Aorta (tissue), 5 donors: ENCODE data around the gene RIPPLY3. TPM values are rescaled to one million over a fixed set of nuclear protein-coding genes. Genes with fewer than 3 reads are reported as not detected.
"Not testable (repeated sequence)": the region's sequence is repeated elsewhere in the genome, so short reads cannot be mapped to it uniquely, and the experiment has no call there.

Experiments used
- ATAC-seq: fragments of 200-7000 bp; cut with Tn5 transposase; one replicate; pipeline ENCODE4 v1.9.1; 2022; ENCODE audit warnings: moderate library complexity; ENCODE audit not compliant: low FRiP score
- DNase-seq, 2 donors: peaks; one replicate each; pipeline ENCODE4 v3.0.0-alpha.2; 2020
- H3K27ac ChIP-seq, 2 donors: one replicate each; pipeline ENCODE4 v1.5.1; 2013; ENCODE audit warnings: low read length in 2 of 2, mild to moderate bottlenecking in 2 of 2, moderate library complexity in 2 of 2, control low read depth in 1 of 2, inconsistent platforms in 1 of 2, low read depth in 1 of 2
- H3K27me3 ChIP-seq, 2 donors: one replicate each; pipeline ENCODE4 v1.6.1; 2013; ENCODE audit warnings: control low read depth in 1 of 2, low read length in 1 of 2, mild to moderate bottlenecking in 1 of 2, moderate library complexity in 1 of 2; ENCODE audit not compliant: insufficient read depth in 2 of 2, control insufficient read depth in 1 of 2
- H3K36me3 ChIP-seq, 2 donors: one replicate each; pipeline ENCODE4 v1.6.1; 2013; ENCODE audit warnings: control low read depth in 1 of 2, low read length in 1 of 2, mild to moderate bottlenecking in 1 of 2; ENCODE audit not compliant: insufficient read depth in 2 of 2, control insufficient read depth in 1 of 2
- H3K4me1 ChIP-seq, 2 donors: one replicate each; pipeline ENCODE4 v1.6.1; 2013; ENCODE audit warnings: low read length in 2 of 2, control low read depth in 1 of 2, mild to moderate bottlenecking in 1 of 2, moderate library complexity in 1 of 2; ENCODE audit not compliant: insufficient read depth in 2 of 2, control insufficient read depth in 1 of 2
- H3K4me3 ChIP-seq, 2 donors: one replicate each; pipeline ENCODE4 v1.5.1; 2013; ENCODE audit warnings: low read length in 2 of 2, control low read depth in 1 of 2, mild to moderate bottlenecking in 1 of 2
- H3K9me3 ChIP-seq: one replicate; pipeline ENCODE4 v1.6.1; 2013; ENCODE audit warnings: mild to moderate bottlenecking, low read length; ENCODE audit not compliant: control insufficient read depth
- WGBS, 2 donors: extraction: QIAGEN DNeasy Blood & Tissue Kit; methylation state at CpG; one replicate each; pipeline ENCODE4 v1.1.7; 2013; 5-methylcytosine and 5-hydroxymethylcytosine counted together
- intact Hi-C, 2 donors: fragments of 100-400 bp; cut with DNase I; formaldehyde crosslinking; loops; one replicate each; pipeline versions ENCODE4 v1.14.2 to v1.15.0; 2022
- polyA plus RNA-seq, 2 donors: library from polyadenylated mRNA; stranded (reverse); fragments of 200-250 nt; gene quantifications; one replicate each; pipeline ENCODE4 v1.2.3, GENCODE V29; 2013
- total RNA-seq, 2 donors: library from RNA; stranded (reverse); fragmentation: NEBNext Ultra II Directional; extraction: Animal tissue kit (Norgen Biotek cat#: 25700); gene quantifications; one replicate each; pipeline ENCODE4 v1.2.1, GENCODE V29; 2021
- donor health status: healthy with polysubstance abuse.
- donor health status: Bipolar disorder and iron deficiency.
- donor health status: DM: no; HTN: no; CAD: no.
- donor health status: DM: no; HTN: no; CAD: no.
- donor health status: DM: yes; HTN: yes; CAD: no.

RIPPLY3 gene
- total and polyA plus RNA-seq, 4 donors, result 0.05 TPM; not detected in 3

GRCh38 chr21:37001441-37001840 is 5.1 kb upstream of the RIPPLY3 start:
- Histone ChIP-seq H3K36me3 (no peaks in the 10 kb centered on the region), H3K27ac (no peak overlapping the region), H3K9me3 (no peaks in the 10 kb centered on the region), H3K27me3 (no peaks in the 10 kb centered on the region), H3K4me1 (no peaks in the 10 kb centered on the region), H3K4me3 (no peak overlapping the region)
- DNase-seq (no peak), ATAC-seq (no peak)
- WGBS, 2 donors, result 60 to 68% methylated on average over 3 of the region's 3 CpGs
- intact Hi-C loops, result no loop called here

DNA sequence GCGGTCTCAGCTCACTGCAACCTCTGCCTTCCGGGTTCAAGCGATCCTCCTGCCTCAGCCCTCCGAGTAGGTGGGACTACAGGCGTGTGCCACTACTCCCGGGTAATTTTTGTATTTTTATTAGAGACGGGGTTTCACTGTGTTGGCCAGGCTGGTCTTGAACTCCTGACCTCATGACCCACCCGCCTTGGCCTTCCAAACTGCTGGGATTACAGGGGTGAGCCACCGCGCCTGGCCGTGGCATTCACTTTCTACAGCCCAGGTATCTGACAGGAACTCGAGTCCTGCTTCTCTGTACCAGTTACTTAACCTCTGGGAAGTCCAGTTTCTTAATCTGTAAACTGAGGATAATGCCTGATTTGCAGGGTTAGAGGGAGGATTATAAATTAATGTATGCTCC is 3.7 kb upstream of the RIPPLY3 start:
- H3K9me3 ChIP-seq, H3K4me3 ChIP-seq, H3K4me1 ChIP-seq, DNase-seq, ATAC-seq, H3K36me3 ChIP-seq, H3K27me3 ChIP-seq, H3K27ac ChIP-seq, intact Hi-C loops: not testable (repeated sequence)
- WGBS, 2 donors, result 81 to 86% methylated on average over 12 of the region's 12 CpGs

GRCh38 chr21:37003917-37004316 is 2.6 kb upstream of the RIPPLY3 start:
- WGBS, 2 donors, result 63 to 81% methylated on average over 3 of the region's 3 CpGs

GRCh38 chr21:37005548-37006485 is 685 bp upstream of the RIPPLY3 start:
- intact Hi-C loops, result no loop called here
- ATAC-seq (no peak), DNase-seq (no peak)
- no peaks in the 10 kb centered on the region for H3K27me3 ChIP-seq
- H3K27ac ChIP-seq, result no peak overlapping the region
- no peaks in the 10 kb centered on the region for H3K4me1 ChIP-seq
- no peaks in the 10 kb centered on the region for H3K36me3 ChIP-seq
- H3K4me3 ChIP-seq, result peak overlapping the region in 1 of 2 donors; percentile 27
- WGBS, 2 donors, result 16 to 18% methylated on average over 65 to 76 of the region's 76 CpGs
- H3K9me3 ChIP-seq, result no peaks in the 10 kb centered on the region

More at GRCh38 chr21:37003917-37004316, 2.6 kb upstream of the RIPPLY3 start:
- H3K36me3 ChIP-seq, ATAC-seq, intact Hi-C loops, H3K4me3 ChIP-seq, H3K4me1 ChIP-seq, H3K9me3 ChIP-seq, H3K27me3 ChIP-seq, H3K27ac ChIP-seq, DNase-seq: not testable (repeated sequence)

- Histone ChIP-seq H3K4me1 (no peaks in the 10 kb centered on the region), H3K27me3 (no peaks in the 10 kb centered on the region), H3K27ac (no peak overlapping the region), H3K4me3 (no peak overlapping the region), H3K36me3 (no peaks in the 10 kb centered on the region), H3K9me3 (no peaks in the 10 kb centered on the region)
- intact Hi-C loops, result no loop called here
- ATAC-seq (no peak), DNase-seq (no peak)
- 73 to 81% methylated on average over 11 to 12 of the region's 12 CpGs for WGBS, 2 donors
Measured at GRCh38 chr21:37008724-37009123, 2.2 kb downstream of the RIPPLY3 start.

DNA sequence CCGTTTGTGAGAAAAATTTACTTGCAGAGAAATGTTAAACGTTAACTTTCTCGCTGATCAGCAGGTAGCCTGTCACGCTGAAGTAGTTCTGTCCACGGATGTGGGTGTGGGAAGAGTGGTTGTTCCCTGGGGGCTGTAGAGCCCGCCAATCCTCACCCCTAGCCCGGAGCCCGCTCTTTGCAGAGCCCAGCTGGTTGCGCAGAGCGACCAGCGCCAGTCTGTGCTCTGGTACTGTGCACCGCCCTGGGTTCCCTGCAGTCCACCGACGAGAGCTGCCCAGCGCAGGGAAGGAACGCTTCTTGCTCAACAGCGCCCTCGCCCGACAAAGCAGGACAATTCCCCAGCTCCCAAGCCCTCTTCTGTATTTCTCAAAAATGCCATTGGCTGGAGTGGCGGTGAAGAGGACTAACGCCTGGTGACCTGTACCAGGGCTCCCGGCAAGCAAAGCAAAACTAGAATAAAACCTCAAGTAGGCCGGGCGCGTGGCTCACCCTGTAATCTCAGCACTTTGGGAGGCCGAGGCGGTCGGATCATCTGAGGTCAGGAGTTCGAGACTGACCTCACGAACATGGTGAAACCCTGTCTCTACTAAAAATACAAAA is 3.3 kb downstream of the RIPPLY3 start:
- WGBS, 2 donors, result 10% methylated on average over 30 of the region's 30 CpGs
- H3K4me1 ChIP-seq, result no peaks in the 10 kb centered on the region
- DNase-seq (peak; percentile 91 to 95), ATAC-seq (peak; percentile 88)
- no peak overlapping the region for H3K4me3 ChIP-seq
- H3K27ac ChIP-seq, result no peak overlapping the region
- no peaks in the 10 kb centered on the region for H3K27me3 ChIP-seq
- no peaks in the 10 kb centered on the region for H3K36me3 ChIP-seq
- intact Hi-C loops, result no loop called here
- no peaks in the 10 kb centered on the region for H3K9me3 ChIP-seq

DNA sequence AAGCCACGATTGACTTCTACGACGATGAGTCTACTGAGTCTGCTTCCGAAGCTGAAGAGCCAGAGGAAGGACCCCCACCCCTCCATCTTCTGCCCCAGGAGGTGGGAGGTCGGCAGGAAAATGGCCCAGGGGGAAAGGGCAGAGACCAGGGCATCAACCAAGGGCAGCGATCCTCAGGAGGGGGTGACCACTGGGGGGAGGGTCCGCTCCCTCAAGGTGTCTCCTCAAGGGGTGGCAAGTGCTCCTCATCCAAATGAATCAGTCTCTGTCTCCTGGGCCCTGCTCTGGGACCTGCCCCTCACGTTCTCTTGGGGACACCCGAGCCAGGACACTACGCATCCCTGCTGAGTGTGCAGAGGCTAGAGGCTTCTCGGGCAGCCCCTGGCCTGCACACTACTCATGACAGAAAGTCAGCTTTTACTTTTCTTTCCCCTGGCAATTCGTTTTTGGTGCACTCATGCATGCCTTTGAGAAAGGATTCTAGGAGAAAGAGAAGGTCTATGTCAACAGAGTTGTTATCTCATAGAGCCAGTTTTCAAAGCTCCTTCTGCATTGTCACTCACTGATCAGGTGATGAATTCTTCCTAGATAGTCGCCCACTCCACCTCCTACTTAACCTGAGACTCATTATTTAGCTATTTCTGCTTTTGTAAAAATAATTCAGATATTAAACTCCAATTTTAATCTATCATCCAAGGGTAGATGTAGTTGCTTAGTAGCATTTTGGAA is 11.6 kb downstream of the RIPPLY3 start:
- DNase-seq (no peak), ATAC-seq (no peak)
- 70 to 71% methylated on average over 13 of the region's 13 CpGs for WGBS, 2 donors
- H3K4me3 ChIP-seq, result no peak overlapping the region
- no peak overlapping the region for H3K27ac ChIP-seq
- no peaks in the 10 kb centered on the region for H3K36me3 ChIP-seq
- H3K9me3 ChIP-seq, result no peaks in the 10 kb centered on the region
- H3K4me1 ChIP-seq, result no peaks in the 10 kb centered on the region
- intact Hi-C loops, result no loop called here
- H3K27me3 ChIP-seq, result no peaks in the 10 kb centered on the region

GRCh38 chr21:37026499-37026898 is 20.0 kb downstream of the RIPPLY3 start:
- Histone ChIP-seq H3K4me3 (no peak overlapping the region), H3K9me3 (no peaks in the 10 kb centered on the region), H3K36me3 (no peaks in the 10 kb centered on the region), H3K4me1 (no peaks in the 10 kb centered on the region), H3K27me3 (no peaks in the 10 kb centered on the region), H3K27ac (no peak overlapping the region)
- ATAC-seq (no peak), DNase-seq (no peak)
- WGBS, 2 donors, result 22 to 29% methylated on average over 4 of the region's 4 CpGs
- intact Hi-C loops, result no loop called here
